GM21515 (cell line): ENCODE measurements around the gene SLC17A7.
"Not testable (repeated sequence)": the region's sequence is repeated elsewhere in the genome, so short reads cannot be mapped to it uniquely, and the experiment has no call there.

Experiments used
- ATAC-seq: cut with Tn5 transposase; IDR thresholded peaks from one replicate; pipeline ENCODE4 v1.9.1; 2021; ENCODE audit not compliant: unreplicated experiment

SLC17A7 gene

GRCh38 chr19:49445997-49446396 is 4.7 kb upstream of the SLC17A7 start:
- no peak for ATAC-seq

- ATAC-seq = not testable (repeated sequence)
Measured at GRCh38 chr19:49444100-49444700, 2.9 kb upstream of the SLC17A7 start.

GRCh38 chr19:49443366-49444099 is 2.2 kb upstream of the SLC17A7 start:
- peak; percentile 68 for ATAC-seq

GRCh38 chr19:49442771-49443365 is 1.5 kb upstream of the SLC17A7 start:
- ATAC-seq = no peak

DNA sequence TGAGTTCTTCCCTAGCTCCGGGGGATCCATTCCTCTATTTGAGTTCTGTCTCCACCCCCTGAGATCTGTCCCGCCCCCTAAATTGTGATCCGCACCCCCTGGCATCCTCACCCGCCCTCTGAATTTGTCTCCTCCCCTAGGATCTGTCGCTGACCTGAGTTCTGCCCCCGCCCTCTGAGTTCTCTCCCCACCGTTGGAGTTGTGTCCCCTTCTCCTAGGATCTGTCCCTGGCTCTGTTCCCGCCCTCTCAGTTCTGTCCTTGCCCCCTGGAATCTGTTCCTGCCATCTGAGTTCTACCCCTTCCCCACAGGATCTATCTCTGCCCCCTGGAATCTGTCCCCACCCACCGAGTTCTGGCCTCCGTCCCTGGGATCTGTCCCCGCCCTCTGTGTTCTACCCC is 1.0 kb upstream of the SLC17A7 start:
- no peak for ATAC-seq

DNA sequence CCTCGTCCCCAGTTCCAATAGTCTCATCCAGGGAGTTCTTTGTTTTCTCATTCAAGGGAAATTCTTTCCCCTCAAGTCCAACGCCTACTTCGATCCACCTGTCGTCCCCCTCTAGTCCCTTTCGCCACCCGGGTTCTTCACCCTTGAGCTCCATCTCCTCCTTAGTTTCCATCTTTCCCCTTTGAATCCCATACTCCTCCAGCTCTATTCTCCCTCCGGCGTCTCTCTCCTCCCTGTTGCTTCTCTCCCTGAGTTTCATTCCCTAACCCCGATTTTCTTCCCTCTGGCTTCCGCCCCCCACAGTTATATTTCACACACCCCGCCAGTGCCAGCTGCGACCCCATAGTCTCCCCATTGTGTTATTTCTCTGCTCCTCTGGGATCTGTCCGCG is 628 bp upstream of the SLC17A7 start:
- ATAC-seq = no peak

DNA sequence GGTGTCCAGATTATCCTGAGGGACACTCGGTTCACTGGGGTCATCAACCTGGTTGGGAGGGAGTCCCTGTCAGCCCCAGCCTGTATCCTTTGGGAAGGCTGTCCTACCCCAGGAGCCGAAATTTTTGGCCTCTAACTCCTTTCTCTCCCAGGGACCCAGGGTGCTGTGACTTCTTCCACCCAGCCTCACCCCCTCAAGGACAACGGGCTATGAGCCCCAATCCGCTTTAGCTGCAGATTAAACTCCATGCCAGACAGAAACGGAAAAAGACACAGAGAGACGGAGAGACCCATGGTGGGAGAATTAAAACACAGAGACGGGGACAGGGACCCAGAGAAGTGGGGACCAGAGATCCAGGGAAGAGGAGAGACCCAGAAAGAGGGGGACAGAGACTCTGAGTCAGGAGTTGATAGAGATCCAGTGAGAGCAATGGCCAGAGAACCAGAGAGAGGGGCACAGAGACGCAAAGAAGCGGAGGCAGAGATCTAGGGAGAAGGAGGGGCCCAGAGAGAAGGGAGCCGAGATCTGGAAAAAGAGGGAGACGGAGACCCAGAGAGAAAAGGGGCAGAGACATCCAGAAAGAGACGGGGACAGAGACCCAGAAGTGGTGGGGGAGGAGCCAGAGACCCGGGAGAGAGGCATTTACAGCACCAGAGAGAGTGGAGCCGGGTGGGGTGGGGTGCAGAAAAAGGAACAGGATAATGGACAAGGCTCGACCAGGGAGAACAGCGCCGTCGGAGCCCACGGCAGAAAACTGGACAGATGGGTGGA is 703 bp downstream of the SLC17A7 start:
- ATAC-seq = no peak

DNA sequence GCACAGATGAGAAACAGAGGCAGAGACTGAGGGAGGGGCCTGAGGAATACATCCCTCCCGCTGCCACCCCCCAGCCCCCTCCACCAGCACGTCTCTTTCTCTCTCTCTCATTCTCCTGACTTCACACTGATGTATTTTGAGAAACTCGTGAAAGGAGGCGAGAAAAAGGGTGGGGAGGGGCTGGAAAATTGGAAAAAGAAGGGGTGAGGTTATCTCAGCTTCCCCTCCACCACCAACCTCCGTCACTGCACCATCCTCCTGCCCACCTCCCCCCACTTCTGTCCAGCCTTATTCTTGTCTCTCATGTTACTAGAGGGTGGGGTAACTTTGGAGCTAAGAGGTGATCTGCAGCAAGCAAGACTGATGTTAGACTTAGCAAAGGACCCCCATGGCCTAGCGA is 1.5 kb downstream of the SLC17A7 start:
- ATAC-seq = no peak

DNA sequence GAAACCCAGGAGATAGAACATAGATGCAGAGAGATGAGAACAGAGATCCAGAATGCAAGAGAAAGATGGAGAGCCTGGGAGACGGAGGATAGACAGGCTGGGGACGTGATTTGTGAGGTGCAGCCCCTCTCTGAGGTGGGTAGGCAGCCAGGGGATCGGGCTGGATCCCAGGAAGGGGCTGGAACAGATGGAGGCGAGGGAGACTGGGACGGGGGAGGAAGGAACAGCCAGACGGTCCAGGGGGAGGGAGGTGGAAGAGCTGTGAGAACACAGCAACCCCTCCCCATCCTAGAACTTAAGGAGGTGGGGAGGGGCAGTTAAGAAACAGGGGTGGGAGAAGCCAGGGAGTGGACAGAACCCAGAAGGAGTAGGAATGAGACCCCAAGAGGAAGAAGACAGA is 3.1 kb downstream of the SLC17A7 start:
- ATAC-seq = no peak

GRCh38 chr19:49437231-49437630 is 4.1 kb downstream of the SLC17A7 start:
- no peak for ATAC-seq

DNA sequence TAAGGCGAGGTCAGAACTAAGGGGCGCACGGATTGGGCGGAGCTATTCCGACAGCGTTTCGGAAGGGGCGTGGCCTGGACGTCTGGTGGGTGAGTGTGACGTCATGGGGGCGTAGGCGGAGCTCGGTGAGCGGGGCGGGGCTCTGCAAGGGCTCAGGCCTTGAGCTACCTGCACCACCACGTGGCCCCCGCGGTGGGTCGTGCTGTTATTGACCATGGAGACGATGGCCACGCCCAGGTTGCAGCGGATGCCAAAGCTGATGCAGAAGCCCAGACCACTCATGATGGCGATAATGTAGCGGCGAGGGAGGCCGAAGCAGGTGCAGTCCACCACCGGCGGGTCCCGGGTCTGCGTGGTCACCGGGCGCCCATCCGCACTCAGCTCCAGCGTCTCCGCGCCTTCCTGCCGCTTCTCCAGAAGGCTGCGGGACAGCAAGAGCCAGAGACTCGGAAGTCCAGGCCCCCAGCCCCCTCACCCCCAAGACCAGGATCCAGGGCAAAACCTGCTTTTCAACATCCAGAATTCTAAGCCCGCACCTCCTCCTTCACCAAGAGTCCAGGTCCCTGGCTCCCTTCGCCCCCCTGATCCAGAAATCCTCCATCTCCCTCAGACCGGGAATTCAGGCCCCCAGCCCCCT is 4.8 kb downstream of the SLC17A7 start:
- ATAC-seq = no peak

- ATAC-seq = no peak
Measured at GRCh38 chr19:49435670-49436069, 5.7 kb downstream of the SLC17A7 start.

DNA sequence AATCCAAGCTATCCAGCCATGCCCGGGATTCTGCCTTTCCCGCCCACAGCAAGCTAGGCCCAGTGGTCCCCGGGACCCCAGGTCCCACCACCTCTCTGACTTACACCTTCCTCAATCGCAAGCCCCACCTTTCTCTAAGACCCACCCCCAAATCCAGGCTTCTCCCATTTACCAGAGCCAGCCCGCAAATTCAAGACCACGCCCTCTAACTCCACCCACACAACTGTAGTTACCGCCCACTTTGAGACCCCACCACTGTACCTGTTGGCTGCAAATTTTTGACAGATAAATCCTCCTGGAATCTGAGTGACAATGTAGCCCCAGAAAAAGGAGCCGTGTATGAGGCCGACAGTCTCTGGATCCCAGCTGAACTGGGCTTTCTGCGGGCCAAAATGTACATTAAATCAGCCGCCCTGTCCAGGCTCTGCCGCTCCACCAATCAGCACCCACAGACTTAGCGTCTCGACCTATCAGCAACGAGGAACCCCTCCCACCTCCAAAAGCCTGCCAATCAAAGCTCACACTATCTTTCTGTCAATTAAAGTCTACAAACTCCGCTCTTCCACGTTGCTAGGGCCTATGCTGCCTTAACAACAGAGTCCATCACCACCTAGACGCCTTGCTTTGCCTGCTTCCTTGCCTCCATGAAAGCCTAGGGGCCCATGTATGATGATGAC is 6.3 kb downstream of the SLC17A7 start:
- ATAC-seq = no peak

DNA sequence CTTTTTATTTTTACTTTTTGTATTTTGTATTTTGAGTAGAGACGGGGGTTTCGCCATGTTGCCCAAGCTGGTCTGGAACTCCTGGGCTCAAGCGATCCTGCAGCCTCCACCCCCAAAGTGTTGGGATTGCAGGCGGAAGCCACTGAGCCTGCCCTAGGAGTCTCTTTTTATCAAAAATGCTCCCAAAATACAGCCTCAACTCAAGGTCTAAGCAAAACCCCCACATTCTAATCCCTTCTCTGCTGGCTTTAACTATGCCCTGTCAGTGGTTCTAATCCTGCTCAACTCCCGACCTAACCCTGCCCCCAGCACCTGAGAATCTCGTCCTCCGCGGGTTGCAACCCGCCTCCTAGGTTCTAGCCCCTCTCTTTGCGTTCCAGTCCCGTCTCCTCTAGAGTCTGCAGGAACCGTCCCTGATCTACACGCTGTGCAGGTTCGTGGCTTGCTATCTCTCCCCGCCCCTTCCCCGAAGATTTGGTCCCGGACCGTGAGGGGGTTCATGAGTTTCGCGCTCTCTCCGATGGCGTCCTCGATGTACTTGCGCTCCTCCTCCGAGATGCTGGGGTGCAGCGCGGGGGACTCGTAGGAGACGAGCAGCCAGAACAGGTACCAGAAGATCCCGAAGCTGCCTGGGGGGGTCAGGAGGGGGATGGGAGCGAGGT is 8.0 kb downstream of the SLC17A7 start:
- ATAC-seq = no peak

DNA sequence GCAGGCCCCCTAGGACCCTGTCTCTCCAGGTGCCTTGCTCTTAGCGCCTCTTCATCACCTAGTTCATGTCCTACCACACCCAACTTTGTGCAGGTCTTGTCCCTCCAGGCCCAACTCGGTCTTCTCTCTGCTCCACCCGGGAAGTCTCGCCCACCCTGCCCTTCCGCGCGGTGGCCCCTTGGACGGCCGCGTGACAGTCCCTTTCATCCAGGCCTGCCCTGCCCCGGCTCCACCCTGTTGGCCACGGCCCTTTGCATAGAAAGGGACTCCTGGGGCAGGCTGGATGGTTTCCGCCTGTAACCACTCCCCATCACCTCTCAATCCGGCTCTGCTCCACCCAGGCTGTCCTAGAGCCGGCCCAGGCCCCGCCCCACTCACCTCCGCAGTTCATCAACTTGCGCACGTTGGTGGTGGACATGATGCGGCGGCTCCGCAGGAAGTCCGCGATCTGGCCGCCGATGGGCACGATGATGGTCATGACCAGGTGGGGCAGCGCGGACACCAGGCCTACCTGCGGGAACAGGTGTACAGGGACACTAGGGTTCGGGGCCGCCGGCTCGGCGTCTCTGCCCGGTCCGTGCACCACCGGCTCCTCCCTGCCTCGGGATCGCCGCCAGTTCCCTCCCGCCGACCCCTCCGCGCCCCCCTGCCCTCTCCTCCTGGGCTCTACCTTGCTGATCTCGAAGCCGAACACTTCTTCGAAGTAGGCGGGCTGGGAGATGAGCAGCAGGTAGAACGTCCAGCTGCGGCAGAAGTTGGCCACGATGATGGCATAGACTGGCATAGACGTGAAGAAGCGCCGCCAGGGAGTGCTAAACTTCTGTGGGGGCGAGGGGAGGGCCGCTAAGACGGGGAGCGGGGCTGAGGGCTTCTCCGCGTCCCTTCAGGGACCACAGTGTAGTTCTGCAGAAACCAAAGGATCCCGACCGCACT is 8.9 kb downstream of the SLC17A7 start:
- ATAC-seq = no peak

DNA sequence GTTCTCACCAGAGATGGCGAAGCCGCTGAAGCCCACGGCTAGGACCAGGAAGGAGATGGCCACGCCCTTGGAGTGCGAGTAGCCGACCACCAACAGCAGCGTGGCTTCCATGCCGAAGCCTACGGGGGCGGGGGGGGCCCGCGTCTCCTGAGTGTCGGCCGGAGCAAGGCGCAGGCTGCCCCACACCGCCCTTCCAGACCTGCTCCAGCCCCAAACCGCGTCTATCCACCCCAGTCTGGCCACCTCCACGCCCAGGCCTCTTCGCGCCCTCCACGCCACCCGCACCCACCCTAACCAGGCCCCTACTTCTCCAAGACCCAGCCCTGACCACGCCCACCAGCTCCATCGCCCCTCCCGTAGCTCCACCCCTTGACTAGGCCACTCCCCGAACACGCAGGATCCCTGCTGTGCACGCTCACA is 10.0 kb downstream of the SLC17A7 start:
- ATAC-seq = no peak

DNA sequence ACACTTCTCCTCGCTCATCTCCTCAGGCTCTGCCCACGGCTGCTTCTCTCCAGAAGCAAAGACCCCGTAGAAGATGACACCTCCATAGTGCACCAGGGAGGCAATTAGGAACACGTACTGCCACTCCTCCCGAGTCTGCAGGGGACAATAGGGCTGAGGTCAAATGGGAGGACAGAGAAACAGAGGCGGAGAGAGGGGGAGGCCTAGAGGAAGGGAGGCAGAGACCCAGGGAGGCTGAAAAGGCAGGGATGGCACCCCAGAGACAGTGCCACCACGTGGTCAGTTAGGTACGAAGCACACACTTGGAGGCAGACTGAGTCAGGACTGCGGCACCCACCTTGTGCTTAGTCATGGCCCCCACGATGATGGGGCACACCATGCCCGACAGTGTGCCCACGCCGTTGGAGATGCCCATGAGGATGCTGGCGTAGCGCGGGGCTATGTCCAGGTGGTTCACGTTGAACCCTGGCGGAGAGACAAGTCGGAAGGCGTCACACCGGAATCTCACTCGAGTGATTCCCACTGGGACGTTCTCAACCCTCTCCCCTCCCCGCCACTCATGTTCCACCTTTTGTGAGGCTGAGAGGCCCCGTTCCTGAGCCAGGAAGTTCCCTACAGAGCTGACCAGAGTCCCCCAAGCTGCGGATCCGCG is 10.5 kb downstream of the SLC17A7 start:
- ATAC-seq = no peak

GRCh38 chr19:49430172-49430677 is 11.1 kb downstream of the SLC17A7 start:
- ATAC-seq = no peak
